Fibroblast of lung (primary cell): ENCODE measurements around the gene TLR8. TPM values are rescaled to one million over a fixed set of nuclear protein-coding genes. Genes with fewer than 3 reads are reported as not detected.

ENCODE experiments used
- DNase-seq, 2 donors: peaks; one replicate each; pipeline versions ENCODE4 v3.0.0 to v3.0.0-alpha.2; 2010; ENCODE audit warnings: low read depth in 2 of 2
- H2AFZ ChIP-seq: 2 replicates; pipeline ENCODE4 v1.5.1; 2012; ENCODE audit warnings: low read length, control low read depth, inconsistent platforms
- H3K27ac ChIP-seq: 2 replicates; pipeline ENCODE4 v1.5.1; 2011; ENCODE audit warnings: low read length, control low read depth; ENCODE audit not compliant: insufficient read depth
- H3K27me3 ChIP-seq: 2 replicates; pipeline ENCODE4 v1.5.1; 2011; ENCODE audit warnings: mild to moderate bottlenecking, low read length; ENCODE audit not compliant: control insufficient read depth, insufficient read depth
- H3K36me3 ChIP-seq: 2 replicates; pipeline ENCODE4 v1.5.1; 2011; ENCODE audit warnings: low read length; ENCODE audit not compliant: control insufficient read depth, insufficient read depth
- H3K4me1 ChIP-seq: 2 replicates; pipeline ENCODE4 v1.5.1; 2011; ENCODE audit warnings: low read length; ENCODE audit not compliant: control insufficient read depth, insufficient read depth; ENCODE audit errors: extremely low read depth
- H3K4me2 ChIP-seq: 2 replicates; pipeline ENCODE4 v1.5.1; 2011; ENCODE audit warnings: low read length, control low read depth; ENCODE audit not compliant: insufficient read depth; ENCODE audit errors: extremely low read depth
- H3K4me3 ChIP-seq, 4 experiments: fragments of 200-600 bp in 1 of 4; sonication (generic) in 1 of 4; replicated peaks in 1 of 4; 2 replicates each; pipeline ENCODE4 v1.5.1; 2011 to 2016; ENCODE audit warnings: low read length in 4 of 4, low read depth in 3 of 4, mild to moderate bottlenecking in 3 of 4, control low read depth in 2 of 4, inconsistent platforms in 1 of 4, mixed read lengths in 1 of 4; ENCODE audit not compliant: insufficient read depth in 1 of 4; ENCODE audit errors: control extremely low read depth in 1 of 4
- H3K79me2 ChIP-seq: 2 replicates; pipeline ENCODE4 v1.5.1; 2012; ENCODE audit warnings: mild to moderate bottlenecking, low read length, inconsistent platforms; ENCODE audit not compliant: control insufficient read depth, insufficient read depth
- H3K9ac ChIP-seq: 2 replicates; pipeline ENCODE4 v1.5.1; 2011; ENCODE audit warnings: mild to moderate bottlenecking, low read length, control low read depth; ENCODE audit not compliant: insufficient read depth
- H3K9me3 ChIP-seq: 2 replicates; pipeline ENCODE4 v1.5.1; 2012; ENCODE audit warnings: low read depth, low read length; ENCODE audit not compliant: control insufficient read depth, insufficient read depth
- H4K20me1 ChIP-seq: 2 replicates; pipeline ENCODE4 v1.5.1; 2011; ENCODE audit warnings: low read length; ENCODE audit not compliant: control insufficient read depth, insufficient read depth; ENCODE audit errors: extremely low read depth
- CTCF ChIP-seq, 2 donors: IDR thresholded peaks in 1 of 2; conservative IDR thresholded peaks in 1 of 2; 1 replicate in 1 of 2; 2 replicates in 1 of 2; pipeline ENCODE4 v1.5.1; 2011 to 2012; ENCODE audit warnings: low read length in 2 of 2, control low read depth in 1 of 2, inconsistent platforms in 1 of 2, low read depth in 1 of 2, mild to moderate bottlenecking in 1 of 2
- EZH2 ChIP-seq: IDR thresholded peaks from 2 replicates; pipeline ENCODE4 v1.5.1; 2012; ENCODE audit warnings: low read length, control low read depth, mild to moderate bottlenecking; ENCODE audit errors: missing control alignments
- polyA plus RNA-seq, 2 donors: library from polyadenylated mRNA; depleted of rRNA in 1 of 2; stranded (reverse) in 1 of 2; unstranded in 1 of 2; fragments of >200 nt; gene quantifications; 2 replicates each; pipeline ENCODE4 v1.2.1, GENCODE V29; 2011 to 2012; ENCODE audit warnings: missing spikeins in 1 of 2
- total RNA-seq: library from RNA; depleted of rRNA; stranded (reverse); fragments of >200 nt; gene quantifications from 2 replicates; pipeline ENCODE4 v1.2.1, GENCODE V29; 2014

Gene TLR8
- total and polyA plus RNA-seq, 2 donors (not counting 1 experiment from before 2014, with no cell fraction given), result not detected

GRCh38 chrX:12955882-12956703 is 49.7 kb downstream of the TLR8 start:
- H2AFZ ChIP-seq, result peak overlapping the region; percentile 70
- DNase-seq, result peak; percentile 81
- peak overlapping the region; percentile 65 for H3K27ac ChIP-seq
- H3K4me3 ChIP-seq, result no peak overlapping the region
- peaks cover 5% of the 10 kb centered on the region for H3K4me1 ChIP-seq
- H3K9me3 ChIP-seq, result no peaks in the 10 kb centered on the region
- H3K27me3 ChIP-seq, result no peaks in the 10 kb centered on the region
- H3K4me2 ChIP-seq, result no peak overlapping the region
- no peak overlapping the region for H3K9ac ChIP-seq
- H4K20me1 ChIP-seq, result no peaks in the 10 kb centered on the region
- TF ChIP-seq EZH2, result no peak
- no peak for TF ChIP-seq CTCF (conservative IDR thresholded peaks at IDR 0.05 in 1 of 2, IDR thresholded peaks at IDR 0.05 in 1 of 2; ENCODE audit: low read depth in 1 of 2, low read length in 2 of 2)
- no peaks in the 10 kb centered on the region for H3K36me3 ChIP-seq
- H3K79me2 ChIP-seq, result no peaks in the 10 kb centered on the region

GRCh38 chrX:12956704-12957534 is 50.5 kb downstream of the TLR8 start:
- Histone ChIP-seq H3K4me2 (no peak overlapping the region), H2AFZ (peak overlapping the region; percentile 74), H3K4me1 (peaks cover 5% of the 10 kb centered on the region), H3K4me3 (no peak overlapping the region), H4K20me1 (no peaks in the 10 kb centered on the region), H3K9ac (no peak overlapping the region), H3K36me3 (no peaks in the 10 kb centered on the region), H3K27ac (peak overlapping the region; percentile 65), H3K79me2 (no peaks in the 10 kb centered on the region), H3K27me3 (no peaks in the 10 kb centered on the region), H3K9me3 (no peaks in the 10 kb centered on the region)
- TF ChIP-seq EZH2 (no peak), CTCF (conservative IDR thresholded peaks at IDR 0.05 in 1 of 2, IDR thresholded peaks at IDR 0.05 in 1 of 2; ENCODE audit: low read depth in 1 of 2, low read length in 2 of 2) (no peak)
- DNase-seq, result peak; percentile 57 to 68

GRCh38 chrX:12958059-12958458 is 51.6 kb downstream of the TLR8 start:
- no peaks in the 10 kb centered on the region for H3K9me3 ChIP-seq
- no peaks in the 10 kb centered on the region for H3K27me3 ChIP-seq
- H3K4me1 ChIP-seq, result peaks cover 5% of the 10 kb centered on the region
- H3K9ac ChIP-seq, result no peak overlapping the region
- H2AFZ ChIP-seq, result no peak overlapping the region
- H3K79me2 ChIP-seq, result no peaks in the 10 kb centered on the region
- H4K20me1 ChIP-seq, result no peaks in the 10 kb centered on the region
- TF ChIP-seq CTCF (conservative IDR thresholded peaks at IDR 0.05 in 1 of 2, IDR thresholded peaks at IDR 0.05 in 1 of 2; ENCODE audit: low read depth in 1 of 2, low read length in 2 of 2), result no peak
- TF ChIP-seq EZH2, result no peak
- H3K36me3 ChIP-seq, result no peaks in the 10 kb centered on the region
- no peak overlapping the region for H3K4me2 ChIP-seq
- no peak overlapping the region for H3K4me3 ChIP-seq
- DNase-seq, result no peak
- H3K27ac ChIP-seq, result no peak overlapping the region
